IMR-90 (cell line): ENCODE measurements around the gene SUB1. TPM values are rescaled to one million over a fixed set of nuclear protein-coding genes. Genes with fewer than 3 reads are reported as not detected.
"Not testable (repeated sequence)": the region's sequence is repeated elsewhere in the genome, so short reads cannot be mapped to it uniquely, and the experiment has no call there.

Experiments
- ATAC-seq: fragments of 200-7000 bp; cut with Tn5 transposase; 2 replicates; pipeline ENCODE4 v1.9.1; 2020; ENCODE audit warnings: low read depth, mild to moderate bottlenecking, moderate library complexity
- BruUV-seq: library from RNA; stranded (reverse); fragments of 400-500 nt; replicated peaks from 2 replicates; lab custom pipeline; 2021; lab: Mats Ljungman, UMichigan
- CTCF ChIA-PET: fragments of 300-600 bp; formaldehyde crosslinking; extraction: SDS; loops from one replicate; lab custom pipeline; 2021; ENCODE audit warnings: antibody characterized with exemption; lab: Yijun Ruan, JAX
- POLR2A ChIA-PET: fragments of 300-600 bp; sonication (Branson Sonifier 250); formaldehyde crosslinking; loops from one replicate; lab custom pipeline; 2022; ENCODE audit warnings: antibody characterized with exemption; ENCODE audit not compliant: unreplicated experiment; lab: Charles Lee
- DNase-seq: peaks from one replicate; pipeline ENCODE4 v3.0.0; 2013
- H2AFZ ChIP-seq: replicated peaks from 2 replicates; pipeline ENCODE3; 2013; ENCODE audit warnings: low read length, mild to moderate bottlenecking; ENCODE audit not compliant: poor library complexity
- H2AK5ac ChIP-seq: 2 replicates; pipeline ENCODE4 v1.6.1; 2013; ENCODE audit warnings: low read depth, low read length, inconsistent platforms
- H2AK9ac ChIP-seq: replicated peaks from 2 replicates; pipeline ENCODE3; 2013; ENCODE audit warnings: mild to moderate bottlenecking, low read depth, low read length, moderate library complexity; ENCODE audit not compliant: poor library complexity
- H2BK120ac ChIP-seq: 2 replicates; pipeline ENCODE4 v1.6.1; 2013; ENCODE audit warnings: low read depth, low read length, inconsistent platforms
- H2BK15ac ChIP-seq: 3 replicates; pipeline ENCODE4 v1.6.1; 2013; ENCODE audit warnings: low read depth, low read length, inconsistent platforms
- H2BK20ac ChIP-seq: 2 replicates; pipeline ENCODE4 v1.6.1; 2013; ENCODE audit warnings: low read depth, mild to moderate bottlenecking, inconsistent platforms, low read length, moderate library complexity
- H2BK5ac ChIP-seq: 2 replicates; pipeline ENCODE4 v1.6.1; 2013; ENCODE audit warnings: mild to moderate bottlenecking, low read depth, low read length, inconsistent platforms; ENCODE audit not compliant: poor library complexity, severe bottlenecking
- H3K14ac ChIP-seq: replicated peaks from 2 replicates; pipeline ENCODE4 v1.6.1; 2013; ENCODE audit warnings: low read depth, low read length, inconsistent platforms
- H3K18ac ChIP-seq: 2 replicates; pipeline ENCODE4 v1.6.1; 2013; ENCODE audit warnings: low read depth, low read length, control low read depth
- H3K23ac ChIP-seq: 2 replicates; pipeline ENCODE4 v1.6.1; 2013; ENCODE audit warnings: low read depth, low read length, inconsistent platforms
- H3K27ac ChIP-seq: 2 replicates; pipeline ENCODE4 v1.5.1; 2013; ENCODE audit warnings: mild to moderate bottlenecking, control low read depth, low read length; ENCODE audit not compliant: insufficient read depth
- H3K27me3 ChIP-seq: 2 replicates; pipeline ENCODE4 v1.6.1; 2013; ENCODE audit warnings: low read length; ENCODE audit not compliant: control insufficient read depth, insufficient read depth
- H3K36me3 ChIP-seq: 2 replicates; pipeline ENCODE4 v1.6.1; 2013; ENCODE audit warnings: low read length, mixed read lengths; ENCODE audit not compliant: control insufficient read depth, insufficient read depth
- H3K4ac ChIP-seq: 2 replicates; pipeline ENCODE4 v1.6.1; 2013; ENCODE audit warnings: low read depth, low read length, inconsistent platforms
- H3K4me1 ChIP-seq: 2 replicates; pipeline ENCODE4 v1.6.1; 2013; ENCODE audit warnings: low read length, mixed read lengths; ENCODE audit not compliant: control insufficient read depth, insufficient read depth
- H3K4me2 ChIP-seq: 2 replicates; pipeline ENCODE4 v1.6.1; 2013; ENCODE audit warnings: low read depth, mild to moderate bottlenecking, control low read depth, low read length, moderate library complexity
- H3K4me3 ChIP-seq: 2 replicates; pipeline ENCODE4 v1.5.1; 2013; ENCODE audit warnings: low read depth, mild to moderate bottlenecking, control low read depth, low read length, moderate library complexity; ENCODE audit not compliant: insufficient read depth
- H3K56ac ChIP-seq: 2 replicates; pipeline ENCODE4 v1.6.1; 2013; ENCODE audit warnings: low read length, inconsistent platforms; ENCODE audit not compliant: insufficient read depth; ENCODE audit errors: extremely low read depth
- H3K79me1 ChIP-seq, 2 experiments: 2 replicates each; pipeline ENCODE4 v1.6.1; 2013; ENCODE audit warnings: low read length in 2 of 2, inconsistent platforms in 1 of 2, low read depth in 1 of 2
- H3K9ac ChIP-seq: 2 replicates; pipeline ENCODE4 v1.6.1; 2013; ENCODE audit warnings: low read depth, low read length, control low read depth
- H3K9me1 ChIP-seq: 2 replicates; pipeline ENCODE4 v1.6.1; 2013; ENCODE audit warnings: low read length, inconsistent platforms; ENCODE audit not compliant: insufficient read depth
- H3K9me3 ChIP-seq: 2 replicates; pipeline ENCODE4 v1.6.1; 2013; ENCODE audit warnings: low read length; ENCODE audit not compliant: control insufficient read depth, insufficient read depth
- H4K20me1 ChIP-seq: 2 replicates; pipeline ENCODE4 v1.6.1; 2013; ENCODE audit warnings: low read length, inconsistent platforms; ENCODE audit not compliant: insufficient read depth
- H4K5ac ChIP-seq: 2 replicates; pipeline ENCODE4 v1.6.1; 2013; ENCODE audit warnings: mild to moderate bottlenecking, low read depth, low read length, control low read depth
- H4K8ac ChIP-seq, 2 experiments: 2 replicates each; pipeline ENCODE4 v1.6.1; 2013; ENCODE audit warnings: low read depth in 2 of 2, low read length in 2 of 2, control low read depth in 1 of 2, inconsistent platforms in 1 of 2
- H4K91ac ChIP-seq: 2 replicates; pipeline ENCODE4 v1.6.1; 2013; ENCODE audit warnings: low read depth, low read length, inconsistent platforms; ENCODE audit not compliant: insufficient read depth
- CEBPB ChIP-seq: IDR thresholded peaks from 2 replicates; pipeline ENCODE4 v1.6.1; 2012; ENCODE audit warnings: low read depth, low read length, improper control_type of control experiment
- FOS ChIP-seq: fragments of 150-350 bp; IDR thresholded peaks from 2 replicates; pipeline ENCODE4 v1.6.1; 2016; ENCODE audit warnings: low read depth, low read length
- WGBS, 2 experiments: methylation state at CpG; one replicate each; pipeline versions ENCODE4 v1.1.5 to v1.1.7; 2013; ENCODE audit warnings: missing lambda C conversion rate in 2 of 2; ENCODE audit not compliant: insufficient read length in 1 of 2; ENCODE audit errors: extremely low coverage in 2 of 2; 5-methylcytosine and 5-hydroxymethylcytosine counted together
- dilution Hi-C: fragments of 300-500 bp; cut with HindIII; formaldehyde crosslinking; loops from one replicate; pipeline ENCODE4 v1.14.3; 2018; ENCODE audit warnings: low sequenced_read_pairs; ENCODE audit not compliant: unreplicated experiment
- in situ Hi-C: fragments of 300-500 bp; cut with MboI; formaldehyde crosslinking; loops from 3 replicates; pipeline ENCODE4 v1.14.3; 2019; ENCODE audit warnings: low sequenced_read_pairs, inconsistent platforms, mixed read lengths
- intact Hi-C: fragments of 100-400 bp; cut with micrococcal nuclease; formaldehyde crosslinking; loops from 2 replicates; pipeline ENCODE4 v1.10.0; 2022
- polyA plus RNA-seq, 3 experiments: library from polyadenylated mRNA; depleted of rRNA; stranded (reverse); fragments of >200 nt; gene quantifications; 2 replicates each; pipeline ENCODE4 v1.2.3, GENCODE V29; 2012; ENCODE audit warnings: low replicate concordance in 1 of 3
- total RNA-seq: library from RNA; depleted of rRNA; stranded (reverse); fragments of >200 nt; gene quantifications from 2 replicates; pipeline ENCODE4 v1.2.3, GENCODE V29; 2012

Gene SUB1
- total and polyA plus RNA-seq, 2 of the 4 experiments (the other 2 are of a cell fraction): 19.5 to 155 TPM

- H3K4me2 ChIP-seq, H3K4ac ChIP-seq, H3K27ac ChIP-seq, POLR2A ChIA-PET, CTCF ChIA-PET, dilution Hi-C loops, H3K9ac ChIP-seq, H4K20me1 ChIP-seq, H3K56ac ChIP-seq, in situ Hi-C loops, H2AK5ac ChIP-seq, BruUV-seq, H2BK120ac ChIP-seq, H4K5ac ChIP-seq, H3K79me1 ChIP-seq, intact Hi-C loops, H2BK20ac ChIP-seq, H2BK5ac ChIP-seq, H2AK9ac ChIP-seq, H3K14ac ChIP-seq, H3K4me3 ChIP-seq, H3K9me1 ChIP-seq, H3K9me3 ChIP-seq, H3K36me3 ChIP-seq, H3K4me1 ChIP-seq, H2BK15ac ChIP-seq, H3K27me3 ChIP-seq, H3K23ac ChIP-seq, H3K18ac ChIP-seq, H4K91ac ChIP-seq: not testable (repeated sequence)
- Histone ChIP-seq H2AFZ (peak overlapping the region; percentile 27), H4K8ac (peak overlapping the region in 1 of 2 experiments; percentile 65; a peak in 2 of 4 replicates)
- WGBS, 2 experiments: no CpG with 5 or more reads among the region's 7 CpGs
- ATAC-seq (peak; percentile 86), DNase-seq (peak; percentile 87)
- peak; percentile 83 for TF ChIP-seq CEBPB
- peak; percentile 62 for TF ChIP-seq FOS
These were observed 47.8 kb upstream of the SUB1 start for GRCh38 chr5:32537437-32538029.
